ENCODE results near the gene ULBP3.
"Not testable (repeated sequence)": the region's sequence is repeated elsewhere in the genome, so short reads cannot be mapped to it uniquely, and the experiment has no call there.

DNA sequence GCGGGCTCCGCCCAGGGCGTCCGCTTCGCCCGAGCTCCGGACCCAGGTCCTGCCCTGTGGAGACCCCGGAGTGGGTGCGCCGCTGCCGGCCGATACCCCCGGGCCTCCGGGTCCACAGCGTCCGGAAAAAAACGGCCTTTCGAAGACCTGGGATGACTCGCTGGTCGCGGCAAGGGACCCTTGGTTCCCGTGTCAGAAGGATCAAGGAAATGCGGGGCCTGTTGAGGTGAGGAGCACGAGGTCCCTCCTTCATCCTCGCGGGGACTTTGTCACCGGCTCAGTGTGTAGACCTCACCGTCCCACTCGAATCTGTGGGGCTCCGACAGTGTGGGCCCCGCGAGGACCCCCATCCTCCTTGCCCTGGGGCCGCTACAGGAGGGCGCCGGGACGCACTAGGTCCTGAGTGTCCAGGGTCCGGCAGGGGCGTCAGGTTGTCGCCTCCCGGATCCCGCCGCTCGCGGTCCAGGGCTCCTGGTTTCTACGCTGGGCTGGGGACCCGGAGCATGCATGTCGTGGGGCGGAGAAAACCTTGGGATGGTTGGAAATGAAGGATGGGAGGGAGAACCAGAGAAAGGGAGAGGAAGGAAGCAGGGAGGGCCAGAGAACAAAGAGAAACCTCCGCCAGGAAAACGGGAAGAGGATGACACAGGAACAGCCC is 54.2 kb downstream of the ULBP3 start:
- TF ChIP-seq, protein P1, sequence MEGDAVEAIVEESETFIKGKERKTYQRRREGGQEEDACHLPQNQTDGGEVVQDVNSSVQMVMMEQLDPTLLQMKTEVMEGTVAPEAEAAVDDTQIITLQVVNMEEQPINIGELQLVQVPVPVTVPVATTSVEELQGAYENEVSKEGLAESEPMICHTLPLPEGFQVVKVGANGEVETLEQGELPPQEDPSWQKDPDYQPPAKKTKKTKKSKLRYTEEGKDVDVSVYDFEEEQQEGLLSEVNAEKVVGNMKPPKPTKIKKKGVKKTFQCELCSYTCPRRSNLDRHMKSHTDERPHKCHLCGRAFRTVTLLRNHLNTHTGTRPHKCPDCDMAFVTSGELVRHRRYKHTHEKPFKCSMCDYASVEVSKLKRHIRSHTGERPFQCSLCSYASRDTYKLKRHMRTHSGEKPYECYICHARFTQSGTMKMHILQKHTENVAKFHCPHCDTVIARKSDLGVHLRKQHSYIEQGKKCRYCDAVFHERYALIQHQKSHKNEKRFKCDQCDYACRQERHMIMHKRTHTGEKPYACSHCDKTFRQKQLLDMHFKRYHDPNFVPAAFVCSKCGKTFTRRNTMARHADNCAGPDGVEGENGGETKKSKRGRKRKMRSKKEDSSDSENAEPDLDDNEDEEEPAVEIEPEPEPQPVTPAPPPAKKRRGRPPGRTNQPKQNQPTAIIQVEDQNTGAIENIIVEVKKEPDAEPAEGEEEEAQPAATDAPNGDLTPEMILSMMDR (IDR thresholded peaks at IDR 0.05) = not testable (repeated sequence)
- TF ChIP-seq, protein P2, sequence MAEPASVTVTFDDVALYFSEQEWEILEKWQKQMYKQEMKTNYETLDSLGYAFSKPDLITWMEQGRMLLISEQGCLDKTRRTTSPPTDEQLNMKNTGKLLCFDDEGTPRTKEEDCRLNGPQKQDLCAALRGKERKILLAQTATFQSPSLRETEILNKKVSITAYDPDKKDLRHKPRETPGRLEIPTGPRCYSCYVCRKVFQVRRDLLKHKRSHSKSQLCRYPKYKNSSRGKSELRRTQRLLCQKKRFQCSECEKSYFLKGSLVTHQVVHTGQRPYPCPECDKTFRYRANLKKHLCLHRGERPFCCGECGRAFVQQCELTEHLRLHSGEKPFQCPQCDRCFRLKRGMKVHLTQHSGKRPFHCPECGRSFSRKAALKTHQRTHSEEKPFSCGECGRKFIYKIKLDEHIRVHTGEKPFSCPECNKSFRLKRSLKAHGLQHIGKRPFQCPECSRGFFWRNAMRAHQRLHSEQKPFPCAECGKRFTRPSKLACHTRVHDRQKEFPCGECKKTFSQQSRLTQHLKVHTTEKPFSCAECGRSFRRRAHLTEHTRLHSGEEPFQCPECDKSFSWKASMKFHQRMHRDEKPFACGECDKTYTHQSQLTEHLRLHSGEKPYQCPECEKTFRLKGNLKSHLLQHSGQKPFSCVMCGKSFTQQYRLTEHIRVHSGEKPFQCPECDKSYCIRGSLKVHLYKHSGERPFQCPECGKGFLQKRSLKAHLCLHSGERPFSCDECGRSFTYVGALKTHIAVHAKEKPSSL (CRISPR knock-in tag; conservative IDR thresholded peaks at IDR 0.05) = not testable (repeated sequence)
- not testable (repeated sequence) for TF ChIP-seq ELF4 (CRISPR knock-in tag; IDR thresholded peaks at IDR 0.05; ENCODE audit: low read depth); ETV6 (CRISPR knock-in tag; IDR thresholded peaks at IDR 0.05); ZNF416 (CRISPR knock-in tag; IDR thresholded peaks at IDR 0.05); IRF2 (CRISPR knock-in tag; IDR thresholded peaks at IDR 0.05; ENCODE audit: borderline replicate concordance, low read depth); GABPB1 (CRISPR knock-in tag; IDR thresholded peaks at IDR 0.05)
- TF ChIP-seq, protein P3, sequence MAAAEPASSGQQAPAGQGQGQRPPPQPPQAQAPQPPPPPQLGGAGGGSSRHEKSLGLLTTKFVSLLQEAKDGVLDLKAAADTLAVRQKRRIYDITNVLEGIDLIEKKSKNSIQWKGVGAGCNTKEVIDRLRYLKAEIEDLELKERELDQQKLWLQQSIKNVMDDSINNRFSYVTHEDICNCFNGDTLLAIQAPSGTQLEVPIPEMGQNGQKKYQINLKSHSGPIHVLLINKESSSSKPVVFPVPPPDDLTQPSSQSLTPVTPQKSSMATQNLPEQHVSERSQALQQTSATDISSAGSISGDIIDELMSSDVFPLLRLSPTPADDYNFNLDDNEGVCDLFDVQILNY (CRISPR knock-in tag; IDR thresholded peaks at IDR 0.05) = not testable (repeated sequence)
- TF ChIP-seq, protein P4, sequence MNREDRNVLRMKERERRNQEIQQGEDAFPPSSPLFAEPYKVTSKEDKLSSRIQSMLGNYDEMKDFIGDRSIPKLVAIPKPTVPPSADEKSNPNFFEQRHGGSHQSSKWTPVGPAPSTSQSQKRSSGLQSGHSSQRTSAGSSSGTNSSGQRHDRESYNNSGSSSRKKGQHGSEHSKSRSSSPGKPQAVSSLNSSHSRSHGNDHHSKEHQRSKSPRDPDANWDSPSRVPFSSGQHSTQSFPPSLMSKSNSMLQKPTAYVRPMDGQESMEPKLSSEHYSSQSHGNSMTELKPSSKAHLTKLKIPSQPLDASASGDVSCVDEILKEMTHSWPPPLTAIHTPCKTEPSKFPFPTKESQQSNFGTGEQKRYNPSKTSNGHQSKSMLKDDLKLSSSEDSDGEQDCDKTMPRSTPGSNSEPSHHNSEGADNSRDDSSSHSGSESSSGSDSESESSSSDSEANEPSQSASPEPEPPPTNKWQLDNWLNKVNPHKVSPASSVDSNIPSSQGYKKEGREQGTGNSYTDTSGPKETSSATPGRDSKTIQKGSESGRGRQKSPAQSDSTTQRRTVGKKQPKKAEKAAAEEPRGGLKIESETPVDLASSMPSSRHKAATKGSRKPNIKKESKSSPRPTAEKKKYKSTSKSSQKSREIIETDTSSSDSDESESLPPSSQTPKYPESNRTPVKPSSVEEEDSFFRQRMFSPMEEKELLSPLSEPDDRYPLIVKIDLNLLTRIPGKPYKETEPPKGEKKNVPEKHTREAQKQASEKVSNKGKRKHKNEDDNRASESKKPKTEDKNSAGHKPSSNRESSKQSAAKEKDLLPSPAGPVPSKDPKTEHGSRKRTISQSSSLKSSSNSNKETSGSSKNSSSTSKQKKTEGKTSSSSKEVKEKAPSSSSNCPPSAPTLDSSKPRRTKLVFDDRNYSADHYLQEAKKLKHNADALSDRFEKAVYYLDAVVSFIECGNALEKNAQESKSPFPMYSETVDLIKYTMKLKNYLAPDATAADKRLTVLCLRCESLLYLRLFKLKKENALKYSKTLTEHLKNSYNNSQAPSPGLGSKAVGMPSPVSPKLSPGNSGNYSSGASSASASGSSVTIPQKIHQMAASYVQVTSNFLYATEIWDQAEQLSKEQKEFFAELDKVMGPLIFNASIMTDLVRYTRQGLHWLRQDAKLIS (CRISPR knock-in tag; IDR thresholded peaks at IDR 0.05; ENCODE audit: borderline replicate concordance) = not testable (repeated sequence)
- TF ChIP-seq, protein P5, sequence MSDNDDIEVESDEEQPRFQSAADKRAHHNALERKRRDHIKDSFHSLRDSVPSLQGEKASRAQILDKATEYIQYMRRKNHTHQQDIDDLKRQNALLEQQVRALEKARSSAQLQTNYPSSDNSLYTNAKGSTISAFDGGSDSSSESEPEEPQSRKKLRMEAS (CRISPR knock-in tag; IDR thresholded peaks at IDR 0.05) = not testable (repeated sequence)
- TF ChIP-seq, protein P6, sequence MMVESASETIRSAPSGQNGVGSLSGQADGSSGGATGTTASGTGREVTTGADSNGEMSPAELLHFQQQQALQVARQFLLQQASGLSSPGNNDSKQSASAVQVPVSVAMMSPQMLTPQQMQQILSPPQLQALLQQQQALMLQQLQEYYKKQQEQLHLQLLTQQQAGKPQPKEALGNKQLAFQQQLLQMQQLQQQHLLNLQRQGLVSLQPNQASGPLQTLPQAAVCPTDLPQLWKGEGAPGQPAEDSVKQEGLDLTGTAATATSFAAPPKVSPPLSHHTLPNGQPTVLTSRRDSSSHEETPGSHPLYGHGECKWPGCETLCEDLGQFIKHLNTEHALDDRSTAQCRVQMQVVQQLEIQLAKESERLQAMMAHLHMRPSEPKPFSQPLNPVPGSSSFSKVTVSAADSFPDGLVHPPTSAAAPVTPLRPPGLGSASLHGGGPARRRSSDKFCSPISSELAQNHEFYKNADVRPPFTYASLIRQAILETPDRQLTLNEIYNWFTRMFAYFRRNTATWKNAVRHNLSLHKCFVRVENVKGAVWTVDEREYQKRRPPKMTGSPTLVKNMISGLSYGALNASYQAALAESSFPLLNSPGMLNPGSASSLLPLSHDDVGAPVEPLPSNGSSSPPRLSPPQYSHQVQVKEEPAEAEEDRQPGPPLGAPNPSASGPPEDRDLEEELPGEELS (CRISPR knock-in tag; IDR thresholded peaks at IDR 0.05) = not testable (repeated sequence)
- TF ChIP-seq, protein P7, sequence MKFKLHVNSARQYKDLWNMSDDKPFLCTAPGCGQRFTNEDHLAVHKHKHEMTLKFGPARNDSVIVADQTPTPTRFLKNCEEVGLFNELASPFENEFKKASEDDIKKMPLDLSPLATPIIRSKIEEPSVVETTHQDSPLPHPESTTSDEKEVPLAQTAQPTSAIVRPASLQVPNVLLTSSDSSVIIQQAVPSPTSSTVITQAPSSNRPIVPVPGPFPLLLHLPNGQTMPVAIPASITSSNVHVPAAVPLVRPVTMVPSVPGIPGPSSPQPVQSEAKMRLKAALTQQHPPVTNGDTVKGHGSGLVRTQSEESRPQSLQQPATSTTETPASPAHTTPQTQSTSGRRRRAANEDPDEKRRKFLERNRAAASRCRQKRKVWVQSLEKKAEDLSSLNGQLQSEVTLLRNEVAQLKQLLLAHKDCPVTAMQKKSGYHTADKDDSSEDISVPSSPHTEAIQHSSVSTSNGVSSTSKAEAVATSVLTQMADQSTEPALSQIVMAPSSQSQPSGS (CRISPR knock-in tag; IDR thresholded peaks at IDR 0.05; ENCODE audit: borderline replicate concordance, low read depth) = not testable (repeated sequence)
- TF ChIP-seq, protein P8, sequence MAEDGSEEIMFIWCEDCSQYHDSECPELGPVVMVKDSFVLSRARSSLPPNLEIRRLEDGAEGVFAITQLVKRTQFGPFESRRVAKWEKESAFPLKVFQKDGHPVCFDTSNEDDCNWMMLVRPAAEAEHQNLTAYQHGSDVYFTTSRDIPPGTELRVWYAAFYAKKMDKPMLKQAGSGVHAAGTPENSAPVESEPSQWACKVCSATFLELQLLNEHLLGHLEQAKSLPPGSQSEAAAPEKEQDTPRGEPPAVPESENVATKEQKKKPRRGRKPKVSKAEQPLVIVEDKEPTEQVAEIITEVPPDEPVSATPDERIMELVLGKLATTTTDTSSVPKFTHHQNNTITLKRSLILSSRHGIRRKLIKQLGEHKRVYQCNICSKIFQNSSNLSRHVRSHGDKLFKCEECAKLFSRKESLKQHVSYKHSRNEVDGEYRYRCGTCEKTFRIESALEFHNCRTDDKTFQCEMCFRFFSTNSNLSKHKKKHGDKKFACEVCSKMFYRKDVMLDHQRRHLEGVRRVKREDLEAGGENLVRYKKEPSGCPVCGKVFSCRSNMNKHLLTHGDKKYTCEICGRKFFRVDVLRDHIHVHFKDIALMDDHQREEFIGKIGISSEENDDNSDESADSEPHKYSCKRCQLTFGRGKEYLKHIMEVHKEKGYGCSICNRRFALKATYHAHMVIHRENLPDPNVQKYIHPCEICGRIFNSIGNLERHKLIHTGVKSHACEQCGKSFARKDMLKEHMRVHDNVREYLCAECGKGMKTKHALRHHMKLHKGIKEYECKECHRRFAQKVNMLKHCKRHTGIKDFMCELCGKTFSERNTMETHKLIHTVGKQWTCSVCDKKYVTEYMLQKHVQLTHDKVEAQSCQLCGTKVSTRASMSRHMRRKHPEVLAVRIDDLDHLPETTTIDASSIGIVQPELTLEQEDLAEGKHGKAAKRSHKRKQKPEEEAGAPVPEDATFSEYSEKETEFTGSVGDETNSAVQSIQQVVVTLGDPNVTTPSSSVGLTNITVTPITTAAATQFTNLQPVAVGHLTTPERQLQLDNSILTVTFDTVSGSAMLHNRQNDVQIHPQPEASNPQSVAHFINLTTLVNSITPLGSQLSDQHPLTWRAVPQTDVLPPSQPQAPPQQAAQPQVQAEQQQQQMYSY (CRISPR knock-in tag; IDR thresholded peaks at IDR 0.05) = not testable (repeated sequence)
- TF ChIP-seq, protein P9, sequence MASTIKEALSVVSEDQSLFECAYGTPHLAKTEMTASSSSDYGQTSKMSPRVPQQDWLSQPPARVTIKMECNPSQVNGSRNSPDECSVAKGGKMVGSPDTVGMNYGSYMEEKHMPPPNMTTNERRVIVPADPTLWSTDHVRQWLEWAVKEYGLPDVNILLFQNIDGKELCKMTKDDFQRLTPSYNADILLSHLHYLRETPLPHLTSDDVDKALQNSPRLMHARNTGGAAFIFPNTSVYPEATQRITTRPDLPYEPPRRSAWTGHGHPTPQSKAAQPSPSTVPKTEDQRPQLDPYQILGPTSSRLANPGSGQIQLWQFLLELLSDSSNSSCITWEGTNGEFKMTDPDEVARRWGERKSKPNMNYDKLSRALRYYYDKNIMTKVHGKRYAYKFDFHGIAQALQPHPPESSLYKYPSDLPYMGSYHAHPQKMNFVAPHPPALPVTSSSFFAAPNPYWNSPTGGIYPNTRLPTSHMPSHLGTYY (CRISPR knock-in tag; IDR thresholded peaks at IDR 0.05) = not testable (repeated sequence)
